ENCODE data around the gene PTCRA.

PTCRA gene

GRCh38 chr6:42958125-42958524 lies 42.3 kb downstream of the PTCRA start:
- Histone ChIP-seq H3K27me3 (ENCODE audit: insufficient read depth, low read length) (no peaks in the 10 kb centered on the region), H2AFZ (ENCODE audit: low read length) (no peak overlapping the region), H3F3A (ENCODE audit: insufficient read depth, low read length) (no peaks in the 10 kb centered on the region)

GRCh38 chr6:42959917-42960242 lies 44.0 kb downstream of the PTCRA start:
- Histone ChIP-seq H3K36me3 (ENCODE audit: insufficient read depth, low read length) (peaks cover 18% of the 10 kb centered on the region; the same call in 1 of the 2 replicates), H3K27ac (ENCODE audit: low read depth, low read length, poor library complexity, severe bottlenecking) (no peak overlapping the region), H3K4me1 (ENCODE audit: insufficient read depth, low read length, severe bottlenecking) (peaks cover 9% of the 10 kb centered on the region), H3K9ac (ENCODE audit: low read length) (no peak overlapping the region), H3K79me2 (ENCODE audit: insufficient read depth, low read length) (no peaks in the 10 kb centered on the region), H3K27me3 (ENCODE audit: insufficient read depth, low read length) (no peaks in the 10 kb centered on the region), H3K9me3 (ENCODE audit: low read length) (no peaks in the 10 kb centered on the region), H3K9me2 (ENCODE audit: low read depth, low read length) (no peaks in the 10 kb centered on the region), H4K20me1 (ENCODE audit: insufficient read depth, low read length) (no peaks in the 10 kb centered on the region), H2AFZ (ENCODE audit: low read length) (no peak overlapping the region), H3F3A (ENCODE audit: insufficient read depth, low read length) (no peaks in the 10 kb centered on the region), H3K4me3 (ENCODE audit: low read depth, low read length, poor library complexity, severe bottlenecking) (no peak overlapping the region), H3K4me2 (ENCODE audit: low read length) (peak overlapping the region; percentile 48; the same call in 1 of the 2 replicates)
- TF ChIP-seq CTCF (IDR thresholded peaks at IDR 0.05; ENCODE audit: low read length) (no peak), EZH2 (IDR thresholded peaks at IDR 0.05; ENCODE audit: borderline replicate concordance, low read length) (no peak)

More at GRCh38 chr6:42958125-42958524, 42.3 kb downstream of the PTCRA start:
- H3K4me3 ChIP-seq (ENCODE audit: low read depth, low read length, poor library complexity, severe bottlenecking), result no peak overlapping the region
- no peaks in the 10 kb centered on the region for H3K79me2 ChIP-seq (ENCODE audit: insufficient read depth, low read length)
- H3K36me3 ChIP-seq (ENCODE audit: insufficient read depth, low read length), result peaks cover 8% of the 10 kb centered on the region; the same call in 1 of the 2 replicates
- H3K9me3 ChIP-seq (ENCODE audit: low read length), result no peaks in the 10 kb centered on the region
- H3K4me2 ChIP-seq (ENCODE audit: low read length), result no peak overlapping the region
- peaks cover 9% of the 10 kb centered on the region for H3K4me1 ChIP-seq (ENCODE audit: insufficient read depth, low read length, severe bottlenecking)
- no peaks in the 10 kb centered on the region for H3K9me2 ChIP-seq (ENCODE audit: low read depth, low read length)
- H3K9ac ChIP-seq (ENCODE audit: low read length), result no peak overlapping the region
- H3K27ac ChIP-seq (ENCODE audit: low read depth, low read length, poor library complexity, severe bottlenecking), result no peak overlapping the region
- H4K20me1 ChIP-seq (ENCODE audit: insufficient read depth, low read length), result no peaks in the 10 kb centered on the region
- TF ChIP-seq CTCF (IDR thresholded peaks at IDR 0.05; ENCODE audit: low read length), result no peak
- no peak for TF ChIP-seq EZH2 (IDR thresholded peaks at IDR 0.05; ENCODE audit: borderline replicate concordance, low read length)

GRCh38 chr6:42960243-42961019 lies 44.6 kb downstream of the PTCRA start, which contains the start of gene GNMT:
Gene GNMT, plus strand, starts transcription at chr6:42960754. Its CDS starts 14 bp downstream, at chr6:42960768.
- no peak for TF ChIP-seq EZH2 (IDR thresholded peaks at IDR 0.05; ENCODE audit: borderline replicate concordance, low read length)
- TF ChIP-seq CTCF (IDR thresholded peaks at IDR 0.05; ENCODE audit: low read length), result no peak
- Histone ChIP-seq H4K20me1 (ENCODE audit: insufficient read depth, low read length) (no peaks in the 10 kb centered on the region), H3K9ac (ENCODE audit: low read length) (no peak within 1 kb of the TSS), H3K9me3 (ENCODE audit: low read length) (no peaks in the 10 kb centered on the region), H3K36me3 (ENCODE audit: insufficient read depth, low read length) (peaks cover 21% of the 10 kb centered on the region; the same call in 1 of the 2 replicates), H3K4me3 (ENCODE audit: low read depth, low read length, poor library complexity, severe bottlenecking) (no peak within 1 kb of the TSS), H3K9me2 (ENCODE audit: low read depth, low read length) (no peaks in the 10 kb centered on the region), H3F3A (ENCODE audit: insufficient read depth, low read length) (no peaks in the 10 kb centered on the region), H3K4me1 (ENCODE audit: insufficient read depth, low read length, severe bottlenecking) (peaks cover 9% of the 10 kb centered on the region), H3K4me2 (ENCODE audit: low read length) (peak within 1 kb of the TSS; percentile 48), H3K27me3 (ENCODE audit: insufficient read depth, low read length) (no peaks in the 10 kb centered on the region), H3K27ac (ENCODE audit: low read depth, low read length, poor library complexity, severe bottlenecking) (no peak within 1 kb of the TSS), H3K79me2 (ENCODE audit: insufficient read depth, low read length) (no peaks in the 10 kb centered on the region), H2AFZ (ENCODE audit: low read length) (no peak within 1 kb of the TSS)

Data from OCI-LY1 (cell line).